DLD1 (cell line): ENCODE data around the gene N4BP3.

Experiments
- in situ Hi-C: cut with HindIII; loops from 2 replicates; pipeline ENCODE4 v1.10.0; 2017; ENCODE audit warnings: low sequenced_read_pairs

Gene N4BP3

GRCh38 chr5:178145965-178146820, 32.9 kb downstream of the N4BP3 start:
- in situ Hi-C loops: no loop called here

GRCh38 chr5:178147406-178147805, 34.1 kb downstream of the N4BP3 start:
- in situ Hi-C loops: no loop called here

GRCh38 chr5:178149199-178149932, 36.0 kb downstream of the N4BP3 start:
- in situ Hi-C loops: no loop called here

GRCh38 chr5:178150977-178151734, 37.8 kb downstream of the N4BP3 start:
- in situ Hi-C loops: no loop called here

GRCh38 chr5:178152491-178153444, 39.4 kb downstream of the N4BP3 start:
- in situ Hi-C loops: no loop called here

GRCh38 chr5:178153530-178154340, 40.4 kb downstream of the N4BP3 start, which contains the start of gene NHP2:
TSS of gene NHP2 (minus strand) at chr5:178153885. CDS start at chr5:178153817, 68 bp downstream.
- in situ Hi-C loops: no loop called here

DNA sequence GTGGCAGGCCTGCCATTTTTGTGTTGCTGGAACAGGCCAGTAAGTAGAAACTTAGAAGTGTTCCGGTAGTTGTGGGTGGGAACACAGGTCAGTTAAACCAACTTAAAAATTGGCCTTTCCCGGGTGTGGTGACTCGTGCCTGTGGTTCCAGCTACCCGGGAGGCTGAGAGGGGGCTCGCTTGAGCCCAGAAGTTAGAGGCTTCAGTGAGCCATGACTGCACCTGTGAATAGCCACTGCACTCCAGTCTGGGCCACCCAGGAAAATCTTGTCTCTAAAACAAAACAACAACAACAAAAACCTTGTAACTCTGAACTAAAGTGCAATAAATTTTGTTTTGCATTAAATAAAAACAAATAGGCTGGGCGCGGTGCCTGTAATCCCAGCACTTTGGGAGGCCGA, 41.7 kb downstream of the N4BP3 start:
- in situ Hi-C loops: no loop called here

DNA sequence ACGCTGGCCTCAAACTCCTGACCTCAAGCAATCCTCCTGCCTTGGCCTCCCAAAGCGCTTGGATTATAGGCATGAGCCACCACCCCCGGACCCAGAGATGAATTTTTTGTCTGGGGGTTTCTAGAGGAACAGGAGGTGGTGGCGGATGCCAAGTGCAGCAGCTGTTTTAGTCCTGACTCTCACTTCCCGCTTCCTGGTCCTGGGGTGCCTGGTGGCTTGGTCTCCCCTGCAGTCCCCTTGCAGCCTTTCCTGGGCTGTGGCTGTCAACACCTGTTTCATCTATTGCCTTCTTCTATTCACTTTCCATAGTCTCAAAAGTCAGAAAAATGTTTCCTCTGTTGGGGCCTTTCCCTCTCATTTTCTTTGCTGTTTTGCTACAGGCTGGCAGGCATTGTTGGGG, 46.8 kb downstream of the N4BP3 start:
- in situ Hi-C loops: no loop called here

DNA sequence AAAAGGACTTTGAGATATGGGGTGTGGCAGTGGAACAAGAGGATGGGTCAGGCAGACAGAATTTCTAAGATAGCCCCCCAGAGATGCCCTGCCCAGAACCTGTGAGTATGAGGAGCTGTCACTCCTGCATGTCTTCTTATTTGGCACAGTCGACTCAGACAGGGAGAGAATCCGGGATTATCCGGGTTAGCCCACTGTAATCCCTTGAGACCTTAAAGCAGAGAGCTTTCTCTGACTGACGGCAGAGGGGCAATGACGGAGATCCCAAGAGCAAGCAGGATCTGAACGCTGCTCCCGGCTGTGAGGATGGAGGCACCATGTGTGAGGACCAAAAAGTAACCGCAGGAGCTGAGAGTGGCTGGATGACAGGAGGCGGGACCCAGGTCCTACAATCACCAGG, 49.1 kb downstream of the N4BP3 start:
- in situ Hi-C loops: no loop called here

DNA sequence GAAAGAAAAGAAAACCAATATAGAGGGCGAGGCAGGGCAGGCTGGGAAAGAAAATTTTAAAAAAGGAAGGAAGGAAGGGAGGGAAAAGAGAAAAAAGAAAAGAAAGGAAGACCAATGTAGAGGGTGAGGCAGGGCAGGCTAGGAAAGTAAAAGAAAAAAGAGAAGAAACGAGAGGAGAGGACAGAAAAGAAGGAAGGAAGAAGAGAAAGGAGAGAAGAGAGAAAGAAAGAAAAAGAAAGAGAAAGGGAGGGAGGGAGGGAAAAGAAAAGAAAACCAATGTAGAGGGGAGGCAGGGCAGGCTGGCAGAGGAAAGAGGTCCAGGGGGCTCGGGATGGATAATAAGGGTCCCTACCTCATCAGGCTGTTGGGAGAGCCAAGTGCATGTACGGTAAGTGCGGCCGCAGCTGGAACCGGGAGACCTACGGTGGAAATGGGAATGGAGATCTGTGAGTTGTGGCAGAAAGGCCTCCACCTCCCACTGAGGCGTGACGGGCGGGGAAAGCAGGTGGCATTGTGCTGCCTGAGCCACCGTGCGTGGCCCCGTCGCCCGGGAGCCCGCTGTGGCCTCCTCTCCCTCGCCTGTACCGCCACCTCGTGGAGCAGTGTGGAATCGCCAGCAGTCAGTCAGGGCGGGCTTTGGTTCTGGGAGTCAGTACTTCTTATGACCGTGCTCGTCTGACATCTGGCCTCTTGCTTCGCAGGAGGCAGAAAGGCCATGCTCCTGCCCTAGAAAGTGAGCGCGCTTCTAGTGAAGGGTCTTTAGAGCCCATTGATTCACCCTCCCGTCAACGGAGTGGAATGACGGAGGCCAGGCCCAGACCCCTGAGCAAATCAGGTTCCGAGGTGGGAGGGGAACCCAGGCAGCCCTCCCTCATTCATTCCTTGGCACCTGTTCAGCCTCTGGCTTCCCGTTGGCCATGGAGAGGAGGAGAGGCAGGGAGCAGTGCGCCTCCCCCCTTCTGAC, 50.7 kb downstream of the N4BP3 start:
- in situ Hi-C loops: no loop called here

- in situ Hi-C loops: no loop called here
These were observed 52.2 kb downstream of the N4BP3 start for GRCh38 chr5:178165581-178165980.

- in situ Hi-C loops: no loop called here
These were observed 57.1 kb downstream of the N4BP3 start for GRCh38 chr5:178170455-178170854.

DNA sequence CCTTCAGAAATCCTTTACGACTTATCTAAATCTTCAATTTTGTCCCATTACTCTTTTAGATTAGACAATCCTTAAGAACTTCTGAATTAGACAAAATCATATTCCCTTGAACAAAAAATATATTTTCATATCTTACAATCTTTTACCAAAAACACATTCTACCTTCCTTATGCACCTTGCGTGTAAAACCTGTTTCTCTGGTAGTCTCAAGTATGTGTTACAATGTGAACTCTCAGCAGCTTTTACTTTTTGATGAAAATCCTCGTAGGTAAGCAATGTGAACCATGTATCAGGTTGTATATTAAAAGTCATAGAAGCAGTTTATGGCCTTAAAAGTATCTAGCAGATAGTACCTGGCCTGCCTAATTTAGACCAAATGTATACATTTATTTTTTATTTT, 61.1 kb downstream of the N4BP3 start:
- in situ Hi-C loops: no loop called here
